Endometrium (tissue), 2 donors: ENCODE measurements around the gene SDR39U1.

Experiments
- FAIRE-seq: peaks from 2 replicates; lab custom pipeline; 2012; peaks lifted over from hg19 to GRCh38; lab: Jason Lieb, UNC
- donor health status: control.
- donor health status: control.

The SDR39U1 gene

GRCh38 chr14:24441904-24442239, 704 bp downstream of the SDR39U1 start:
- no peak for FAIRE-seq

DNA sequence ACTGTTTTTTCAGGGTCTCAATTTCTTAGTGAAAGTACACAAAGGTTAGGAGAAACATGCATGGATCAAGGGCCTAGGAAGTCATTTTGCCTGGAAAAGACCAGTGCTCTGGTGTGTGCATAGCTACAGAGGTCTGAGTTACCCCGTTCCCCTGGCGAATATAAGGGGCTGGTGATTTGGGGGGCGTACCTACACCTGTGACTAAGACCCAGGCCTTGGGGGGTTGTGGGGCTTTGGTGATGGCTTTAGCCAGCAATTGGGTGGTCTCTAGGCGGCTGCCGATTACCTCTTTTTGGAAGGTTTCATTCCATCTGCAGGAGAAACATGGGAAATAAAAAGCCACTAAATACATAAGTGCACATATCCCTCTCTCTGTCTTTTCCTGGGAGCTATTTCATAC, 1.1 kb downstream of the SDR39U1 start:
- FAIRE-seq, result no peak

DNA sequence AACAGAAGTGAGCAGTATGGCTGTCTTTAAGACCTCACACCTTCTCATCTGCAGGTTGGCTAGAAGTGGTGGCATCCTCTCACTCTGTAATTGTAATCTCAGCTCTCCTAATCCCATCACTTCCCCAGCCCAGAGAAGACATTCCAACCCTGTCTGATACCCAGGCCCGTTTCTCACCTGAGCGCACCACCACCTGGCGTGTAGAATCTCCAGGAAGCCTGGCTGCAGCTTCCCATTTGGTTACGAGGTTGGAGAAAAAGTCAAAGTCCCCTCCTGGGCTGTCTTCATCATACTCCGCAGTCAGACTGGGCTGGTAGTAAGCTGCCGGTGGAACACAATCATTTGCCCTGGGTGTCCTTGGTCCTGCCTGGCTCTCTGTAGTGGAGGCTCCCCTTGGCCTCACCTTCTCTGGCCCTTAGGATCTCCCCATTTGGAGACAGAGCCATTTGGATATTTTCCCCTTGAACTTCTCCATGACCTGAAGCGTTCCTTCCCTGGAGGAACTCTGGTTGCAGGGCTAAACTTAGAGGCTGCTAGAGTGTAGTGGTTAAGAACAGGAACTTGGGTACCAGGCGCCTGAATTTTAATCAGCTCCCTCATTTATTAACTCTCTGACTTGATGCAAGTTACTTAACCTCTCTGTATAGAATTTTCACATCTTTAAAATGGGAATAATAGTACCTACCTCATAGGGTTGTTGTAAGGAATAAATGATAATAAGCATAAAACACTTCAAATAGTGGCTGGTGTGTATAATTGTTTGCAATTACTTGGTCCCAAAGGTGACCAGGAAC, 1.8 kb downstream of the SDR39U1 start:
- FAIRE-seq, result no peak

GRCh38 chr14:24439830-24440605, 2.6 kb downstream of the SDR39U1 start:
- no peak for FAIRE-seq

GRCh38 chr14:24439257-24439656, 3.3 kb downstream of the SDR39U1 start:
- no peak for FAIRE-seq

- no peak for FAIRE-seq
Measured at GRCh38 chr14:24438223-24439097, 4.1 kb downstream of the SDR39U1 start.

- no peak for FAIRE-seq
Measured at GRCh38 chr14:24437736-24438067, 4.9 kb downstream of the SDR39U1 start.

DNA sequence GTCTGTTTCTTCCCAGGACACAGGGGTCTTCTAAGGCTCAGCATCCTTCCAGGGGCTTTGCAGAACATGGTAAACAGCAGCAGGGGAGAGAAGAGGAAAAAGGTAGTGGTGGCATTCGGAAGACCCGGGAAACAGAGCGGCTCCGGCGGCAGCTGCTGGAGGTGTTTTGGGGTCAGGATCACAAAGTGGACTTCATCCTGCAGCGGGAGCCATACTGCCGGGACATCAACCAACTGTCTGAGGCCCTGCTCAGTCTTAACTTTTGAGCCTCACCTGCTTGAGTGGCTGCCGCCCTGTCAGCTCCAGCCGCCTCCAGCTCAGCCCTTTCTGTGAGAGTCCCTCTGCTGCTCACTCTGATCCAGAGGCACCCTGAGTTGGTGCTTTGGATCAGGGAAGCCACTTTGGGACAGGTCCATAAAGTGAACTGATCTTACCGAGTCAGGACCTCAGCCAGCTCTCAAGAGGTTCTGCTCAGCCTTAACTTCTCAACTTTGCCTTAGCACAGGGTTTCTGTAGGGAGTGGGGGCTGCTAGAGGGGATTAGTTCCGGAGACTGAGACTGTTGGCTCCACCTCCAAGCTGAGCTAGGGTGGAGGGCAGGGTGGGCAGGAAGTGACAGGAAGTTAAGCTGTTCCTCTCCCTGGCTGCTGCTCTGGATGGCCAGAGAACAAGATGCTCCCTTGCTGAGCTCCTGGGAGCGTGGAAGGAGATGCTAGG, 5.4 kb downstream of the SDR39U1 start:
- FAIRE-seq, result no peak

- FAIRE-seq, result no peak
Measured at GRCh38 chr14:24436355-24437019, 6.1 kb downstream of the SDR39U1 start.

GRCh38 chr14:24435998-24436354, 6.6 kb downstream of the SDR39U1 start:
- FAIRE-seq, result no peak

GRCh38 chr14:24435192-24435810, 7.3 kb downstream of the SDR39U1 start:
- FAIRE-seq, result no peak

DNA sequence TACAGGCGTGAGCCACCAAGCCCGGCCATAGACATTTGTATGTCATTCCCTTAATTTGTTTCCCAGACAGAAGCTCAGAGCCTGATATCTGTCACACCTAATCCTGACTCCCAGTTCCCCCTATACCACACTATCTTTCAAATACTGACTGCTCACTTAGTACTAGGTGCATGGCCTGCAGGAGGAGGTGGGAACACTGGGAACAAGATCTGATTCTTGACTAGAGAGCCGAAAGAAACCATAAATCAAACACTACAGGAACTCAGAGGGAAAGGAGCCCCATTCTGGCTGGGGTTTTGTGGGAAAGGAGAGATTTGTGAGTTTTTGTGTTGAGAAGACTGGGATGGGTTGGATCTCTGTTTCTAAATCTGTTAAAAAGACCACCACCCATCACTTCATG, 7.9 kb downstream of the SDR39U1 start:
- no peak for FAIRE-seq

DNA sequence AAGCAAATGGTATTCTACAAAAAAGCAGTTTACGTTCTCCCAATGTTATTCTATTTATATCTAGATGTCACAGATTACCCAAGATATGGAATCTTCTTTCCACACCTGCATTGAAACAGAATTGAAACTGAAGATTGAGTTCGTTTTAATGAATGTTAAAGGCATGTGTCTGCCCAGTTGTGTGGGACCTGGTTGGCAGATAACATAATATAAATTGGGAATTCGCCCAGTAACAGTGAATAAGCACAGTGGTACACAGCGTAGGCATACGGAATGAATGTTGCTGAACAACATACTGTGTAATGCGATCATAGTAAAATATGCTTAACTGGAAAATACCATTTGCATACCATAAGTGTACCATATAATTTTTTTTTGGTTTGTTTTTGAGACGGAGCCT, 8.5 kb downstream of the SDR39U1 start:
- no peak for FAIRE-seq

GRCh38 chr14:24432259-24433131, 10.1 kb downstream of the SDR39U1 start:
- no peak for FAIRE-seq

GRCh38 chr14:24431569-24432258, 10.9 kb downstream of the SDR39U1 start:
- FAIRE-seq, result no peak

DNA sequence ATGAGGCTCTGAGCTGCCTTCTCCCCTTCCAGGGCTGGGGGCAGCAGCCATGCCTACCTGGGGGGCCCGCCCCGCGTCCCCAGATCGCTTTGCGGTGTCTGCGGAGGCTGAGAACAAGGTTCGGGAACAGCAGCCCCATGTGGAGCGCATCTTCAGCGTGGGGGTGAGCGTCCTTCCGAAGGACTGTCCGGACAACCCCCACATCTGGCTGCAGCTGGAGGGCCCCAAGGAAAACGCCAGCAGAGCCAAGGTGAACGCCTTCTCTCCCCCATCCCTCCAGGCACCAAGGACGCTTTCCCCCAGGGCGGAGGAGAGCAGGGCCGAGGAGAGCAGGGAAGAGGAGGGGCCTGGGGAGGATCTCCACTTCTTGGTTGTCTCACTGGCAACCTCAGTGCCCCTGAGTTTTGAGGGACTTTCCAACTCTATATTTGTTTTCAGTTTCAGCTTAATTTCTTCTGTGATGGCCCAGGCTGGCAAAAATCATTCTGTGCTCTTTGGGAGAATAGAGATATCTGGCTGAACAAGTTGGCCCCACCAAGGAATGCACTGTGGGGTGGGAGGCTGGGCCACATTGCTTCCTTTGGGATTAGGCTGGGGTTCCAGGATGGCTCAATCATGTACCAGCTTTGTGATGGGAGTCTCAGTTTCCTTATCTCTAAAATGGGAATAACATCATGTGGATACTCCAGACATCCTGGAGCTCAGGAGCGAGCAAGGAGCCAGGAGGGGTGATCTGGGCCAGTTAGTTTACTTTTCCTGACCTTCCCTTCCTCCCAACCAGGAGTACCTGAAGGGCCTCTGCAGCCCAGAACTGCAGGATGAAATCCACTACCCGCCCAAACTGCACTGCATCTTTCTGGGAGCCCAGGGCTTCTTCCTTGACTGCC, 11.7 kb downstream of the SDR39U1 start:
- FAIRE-seq, result no peak

DNA sequence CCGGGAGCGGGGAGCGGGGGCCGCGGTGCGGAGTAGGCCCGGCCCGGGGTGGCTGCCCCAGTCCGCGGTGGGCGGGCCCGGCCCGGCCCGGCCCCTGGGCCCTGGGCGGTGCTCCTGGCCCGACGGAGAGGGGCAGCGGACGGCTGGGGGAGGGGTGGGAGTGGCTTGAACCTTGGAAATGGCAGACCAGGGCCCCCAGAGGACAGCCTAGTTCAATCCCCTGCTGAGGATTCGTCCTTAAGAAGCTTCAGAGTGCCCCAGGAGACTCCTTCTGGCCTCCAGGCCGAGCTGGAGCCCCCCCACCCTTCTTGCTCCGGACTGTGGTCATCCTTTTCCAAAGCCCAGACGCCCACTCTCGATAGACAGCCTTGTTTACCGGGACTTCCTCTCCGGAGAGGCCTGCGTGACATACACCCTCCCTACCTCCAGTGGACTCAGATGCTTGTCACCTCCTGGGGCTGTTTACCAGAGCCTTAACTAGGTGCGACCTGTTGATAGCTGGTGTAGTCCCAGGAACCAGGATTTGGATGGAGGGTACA, 12.4 kb downstream of the SDR39U1 start:
- FAIRE-seq, result no peak
